ENCODE data around the gene AKAP13. TPM values are rescaled to one million over a fixed set of nuclear protein-coding genes. Genes with fewer than 3 reads are reported as not detected.

The AKAP13 gene
- total RNA-seq, 2 donors from 2014 or later: 228 to 273 TPM

- Histone ChIP-seq H3K4me3 (no peak overlapping the region), H3K27me3 (replicated peaks; ENCODE audit: insufficient read depth) (no peaks in the 10 kb centered on the region), H3K27ac (no peak overlapping the region), H3K36me3 (no peaks in the 10 kb centered on the region), H3K4me1 (ENCODE audit: control insufficient read depth in 1 of 2, low read depth in 2 of 2) (peaks cover 0 to 5% of the 10 kb centered on the region in 2 donors), H3K9me3 (no peaks in the 10 kb centered on the region)
- TF ChIP-seq CTCF (IDR thresholded peaks at IDR 0.05): no peak
- ATAC-seq (ENCODE audit: insufficient number of reproducible peaks, low FRiP score, low read depth): no peak
- DNase-seq (ENCODE audit: low spot score): no peak
These were observed 119.0 kb downstream of the AKAP13 start for GRCh38 chr15:85499371-85499887.

DNA sequence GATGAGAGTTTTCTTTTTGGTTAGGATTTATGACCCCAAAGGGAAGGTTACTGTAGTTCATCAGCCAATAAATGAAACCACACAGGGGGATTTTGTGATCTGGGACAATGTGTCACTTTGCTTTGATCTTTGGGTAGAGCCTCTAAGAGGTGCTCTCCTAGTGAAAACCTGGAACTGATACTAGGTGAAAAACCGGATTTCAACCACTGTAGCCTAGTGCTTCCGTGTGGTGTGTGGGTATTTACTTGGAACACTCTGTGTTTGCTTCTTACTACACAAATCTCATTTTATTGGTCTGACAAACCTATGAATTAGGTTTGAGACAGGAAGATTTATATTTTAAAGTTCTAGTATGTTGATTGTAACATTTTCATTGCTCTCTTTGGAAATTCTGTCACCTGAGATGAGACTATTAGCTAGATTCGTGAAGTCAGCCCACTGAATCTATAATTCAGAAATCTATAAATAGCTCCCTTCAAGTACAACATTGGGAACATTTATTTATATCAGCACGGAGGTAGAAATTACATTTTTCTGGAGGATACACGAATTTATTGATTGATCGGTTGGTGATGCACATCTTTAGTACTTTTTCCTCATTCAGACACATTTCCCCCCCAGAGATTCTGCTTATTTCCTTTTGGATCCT is 119.8 kb downstream of the AKAP13 start:
- no peak for ATAC-seq (ENCODE audit: insufficient number of reproducible peaks, low FRiP score, low read depth)

GRCh38 chr15:85500729-85501128 is 120.3 kb downstream of the AKAP13 start:
- Histone ChIP-seq H3K9me3 (no peaks in the 10 kb centered on the region), H3K4me3 (no peak overlapping the region), H3K36me3 (no peaks in the 10 kb centered on the region), H3K4me1 (ENCODE audit: control insufficient read depth in 1 of 2, low read depth in 2 of 2) (peaks cover 0 to 14% of the 10 kb centered on the region in 2 donors), H3K27me3 (replicated peaks; ENCODE audit: insufficient read depth) (no peaks in the 10 kb centered on the region), H3K27ac (no peak overlapping the region)
- ATAC-seq (ENCODE audit: insufficient number of reproducible peaks, low FRiP score, low read depth) (no peak), DNase-seq (ENCODE audit: low spot score) (no peak)
- TF ChIP-seq CTCF (IDR thresholded peaks at IDR 0.05): no peak

More for the DNA sequence above, 119.8 kb downstream of the AKAP13 start:
- Histone ChIP-seq H3K9me3 (no peaks in the 10 kb centered on the region), H3K4me1 (ENCODE audit: control insufficient read depth in 1 of 2, low read depth in 2 of 2) (peaks cover 0 to 12% of the 10 kb centered on the region in 2 donors), H3K4me3 (no peak overlapping the region), H3K36me3 (no peaks in the 10 kb centered on the region), H3K27ac (no peak overlapping the region), H3K27me3 (replicated peaks; ENCODE audit: insufficient read depth) (no peaks in the 10 kb centered on the region)
- no peak for DNase-seq (ENCODE audit: low spot score)
- TF ChIP-seq CTCF (IDR thresholded peaks at IDR 0.05): no peak

GRCh38 chr15:85501574-85501973 is 121.2 kb downstream of the AKAP13 start:
- Histone ChIP-seq H3K4me1 (ENCODE audit: control insufficient read depth in 1 of 2, low read depth in 2 of 2) (peaks cover 0 to 12% of the 10 kb centered on the region in 2 donors), H3K36me3 (no peaks in the 10 kb centered on the region), H3K27me3 (replicated peaks; ENCODE audit: insufficient read depth) (no peaks in the 10 kb centered on the region), H3K27ac (no peak overlapping the region), H3K4me3 (no peak overlapping the region), H3K9me3 (no peaks in the 10 kb centered on the region)
- DNase-seq (ENCODE audit: low spot score): no peak
- no peak for ATAC-seq (ENCODE audit: insufficient number of reproducible peaks, low FRiP score, low read depth)
- no peak for TF ChIP-seq CTCF (IDR thresholded peaks at IDR 0.05)

DNA sequence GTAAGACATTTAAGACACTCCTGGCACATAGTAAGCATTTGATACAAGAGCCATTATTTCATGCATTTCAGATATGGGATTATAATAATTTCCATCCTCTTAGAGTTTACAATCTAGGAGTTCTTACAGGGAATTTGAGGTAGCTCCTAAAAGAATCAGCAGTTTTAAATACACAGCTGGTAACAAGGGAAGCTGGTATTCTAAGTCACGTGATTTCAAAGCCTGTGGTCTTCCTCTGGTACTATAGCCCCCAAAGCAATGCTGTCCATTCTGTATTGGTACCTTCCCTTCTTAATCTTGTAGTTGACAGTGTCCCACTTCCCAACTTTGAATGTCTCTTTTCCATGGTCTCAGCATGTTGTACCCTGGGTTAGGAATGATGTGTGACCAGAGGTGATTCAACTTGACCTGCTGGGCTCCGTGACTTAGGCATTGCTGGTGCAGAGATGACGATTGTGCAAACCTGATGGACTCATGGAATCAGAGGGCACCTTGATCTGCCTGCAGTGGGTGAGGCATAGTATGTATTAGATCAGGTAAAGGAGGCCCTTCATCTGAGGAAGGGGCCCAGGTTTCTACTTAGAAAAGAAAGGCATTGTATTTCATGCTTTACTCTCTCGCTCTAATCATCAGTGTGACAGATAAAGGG is 122.9 kb downstream of the AKAP13 start:
- H3K27ac ChIP-seq: no peak overlapping the region

More for the DNA sequence above, 122.9 kb downstream of the AKAP13 start:
- Histone ChIP-seq H3K9me3 (no peaks in the 10 kb centered on the region), H3K4me1 (ENCODE audit: control insufficient read depth in 1 of 2, low read depth in 2 of 2) (peaks cover 0 to 10% of the 10 kb centered on the region in 2 donors), H3K36me3 (no peaks in the 10 kb centered on the region), H3K4me3 (no peak overlapping the region), H3K27me3 (replicated peaks; ENCODE audit: insufficient read depth) (no peaks in the 10 kb centered on the region)
- no peak for ATAC-seq (ENCODE audit: insufficient number of reproducible peaks, low FRiP score, low read depth)
- DNase-seq (ENCODE audit: low spot score): no peak
- no peak for TF ChIP-seq CTCF (IDR thresholded peaks at IDR 0.05)

All from thoracic aorta (tissue), 2 donors.